AG10803 (cell line): ENCODE measurements around the gene CUBN.

Source experiments
- DNase-seq: peaks from one replicate; pipeline ENCODE4 v3.0.0; 2010; ENCODE audit warnings: low read depth
- H3K4me3 ChIP-seq: 2 replicates; pipeline ENCODE4 v1.5.1; 2011; ENCODE audit warnings: mild to moderate bottlenecking, low read length, control low read depth
- CTCF ChIP-seq: conservative IDR thresholded peaks from 2 replicates; pipeline ENCODE4 v1.5.1; 2011; ENCODE audit warnings: mild to moderate bottlenecking, low read length, control low read depth, inconsistent platforms

Gene CUBN

GRCh38 chr10:17094844-17095243, 34.8 kb downstream of the CUBN start:
- no peak for TF ChIP-seq CTCF
- no peak for DNase-seq
- H3K4me3 ChIP-seq, result no peak overlapping the region

GRCh38 chr10:17092986-17093803, 36.4 kb downstream of the CUBN start:
- peak; percentile 53 for DNase-seq
- H3K4me3 ChIP-seq, result no peak overlapping the region
- TF ChIP-seq CTCF, result no peak

GRCh38 chr10:17092216-17092944, 37.2 kb downstream of the CUBN start:
- no peak for TF ChIP-seq CTCF
- no peak overlapping the region for H3K4me3 ChIP-seq

GRCh38 chr10:17088118-17088806, 41.3 kb downstream of the CUBN start:
- peak; percentile 76 for DNase-seq
- TF ChIP-seq CTCF, result no peak
- no peak overlapping the region for H3K4me3 ChIP-seq

More at GRCh38 chr10:17092216-17092944, 37.2 kb downstream of the CUBN start:
- DNase-seq, result no peak

GRCh38 chr10:17086865-17087367, 42.7 kb downstream of the CUBN start:
- H3K4me3 ChIP-seq, result no peak overlapping the region
- TF ChIP-seq CTCF, result no peak
- no peak for DNase-seq

- H3K4me3 ChIP-seq, result no peak overlapping the region
- TF ChIP-seq CTCF, result no peak
- DNase-seq, result peak; percentile 58
Observed at GRCh38 chr10:17085011-17085725, 44.4 kb downstream of the CUBN start.
